NCI-H1417 treated with DMSO at 0.1 percent for 48 hours (cell line): Measurements from ENCODE around the gene NSF.

Experiments
- DNase-seq: peaks from one replicate; lab custom pipeline; 2025; lab: John Stamatoyannopoulos, UW

NSF gene

GRCh38 chr17:46719891-46720290 lies 129.4 kb downstream of the NSF start:
- no peak for DNase-seq

- no peak for DNase-seq
Observed at GRCh38 chr17:46720408-46720807, 129.9 kb downstream of the NSF start.

- DNase-seq = no peak
Observed at GRCh38 chr17:46722662-46723285, 132.3 kb downstream of the NSF start.

GRCh38 chr17:46726206-46726605 lies 135.7 kb downstream of the NSF start:
- DNase-seq = no peak

GRCh38 chr17:46727572-46728348 lies 137.3 kb downstream of the NSF start:
- no peak for DNase-seq

- DNase-seq = no peak
Observed at GRCh38 chr17:46730026-46730425, 139.6 kb downstream of the NSF start.

- DNase-seq = no peak
Observed at GRCh38 chr17:46730679-46731078, 140.2 kb downstream of the NSF start.

- DNase-seq = no peak
Observed at GRCh38 chr17:46732160-46732559, 141.7 kb downstream of the NSF start.

- DNase-seq = no peak
Observed at GRCh38 chr17:46732754-46733398, 142.4 kb downstream of the NSF start.

GRCh38 chr17:46733837-46734475 lies 143.5 kb downstream of the NSF start:
- DNase-seq = no peak

- no peak for DNase-seq
Observed at GRCh38 chr17:46736100-46736499, 145.6 kb downstream of the NSF start.

GRCh38 chr17:46737326-46737725 lies 146.9 kb downstream of the NSF start:
- DNase-seq = no peak

- DNase-seq = no peak
Observed at GRCh38 chr17:46738544-46738943, 148.1 kb downstream of the NSF start.

GRCh38 chr17:46739982-46740381 lies 149.5 kb downstream of the NSF start:
- DNase-seq = no peak

- DNase-seq = no peak
Observed at GRCh38 chr17:46741122-46741730, 150.8 kb downstream of the NSF start.

- DNase-seq = no peak
Observed at GRCh38 chr17:46742565-46743270, 152.2 kb downstream of the NSF start.

- DNase-seq = no peak
Observed at GRCh38 chr17:46744441-46744840, 154.0 kb downstream of the NSF start.

- no peak for DNase-seq
Observed at GRCh38 chr17:46745376-46745775, 154.9 kb downstream of the NSF start.

- DNase-seq = no peak
Observed at GRCh38 chr17:46751425-46751824, 161.0 kb downstream of the NSF start.

- no peak for DNase-seq
Observed at GRCh38 chr17:46753776-46754175, 163.3 kb downstream of the NSF start.

- DNase-seq = no peak
Observed at GRCh38 chr17:46756081-46756735, 165.7 kb downstream of the NSF start.
